GM12892 (cell line): ENCODE data around the gene CDK16. TPM values are rescaled to one million over a fixed set of nuclear protein-coding genes. Genes with fewer than 3 reads are reported as not detected.

ENCODE experiments used
- DNase-seq: peaks from one replicate; pipeline ENCODE4 v3.0.0; 2011; ENCODE audit not compliant: insufficient read length
- FAIRE-seq: peaks from 2 replicates; lab custom pipeline; 2011; peaks lifted over from hg19 to GRCh38; lab: Jason Lieb, UNC
- POLR2A ChIP-seq: IDR thresholded peaks from 2 replicates; pipeline ENCODE4 v1.6.1; 2011; ENCODE audit warnings: low read depth, low read length, control low read depth
- POLR2AphosphoS5 ChIP-seq: IDR thresholded peaks from 2 replicates; pipeline ENCODE4 v1.6.1; 2011; ENCODE audit warnings: low read depth, low read length, control low read depth
- TAF1 ChIP-seq: IDR thresholded peaks from 2 replicates; pipeline ENCODE4 v1.6.1; 2011; ENCODE audit warnings: low read depth, mild to moderate bottlenecking, control low read depth, low read length, borderline replicate concordance
- polyA plus RNA-seq: library from polyadenylated mRNA; unstranded; fragments of >200 nt; gene quantifications from one replicate; pipeline ENCODE4 v1.2.1, GENCODE V29; 2012; ENCODE audit warnings: missing spikeins, inconsistent platforms; ENCODE audit not compliant: missing spikeins

Gene CDK16
- 25.7 TPM for polyA plus RNA-seq

- peak; percentile 82 for DNase-seq
- no peak for FAIRE-seq
Observed at GRCh38 chrX:47218280-47218919, at the start of gene CDK16. Gene CDK16 (plus strand): TSS chrX:47218681. CDS start chrX:47223558, 4,877 bp downstream.

GRCh38 chrX:47169273-47169672 is 49.2 kb upstream of the CDK16 start:
- no peak for TF ChIP-seq TAF1
- TF ChIP-seq POLR2AphosphoS5: no peak
- no peak for TF ChIP-seq POLR2A
- DNase-seq: peak; percentile 5
- no peak for FAIRE-seq

More at GRCh38 chrX:47218280-47218919, at the start of gene CDK16:
- peak; percentile 53; the same call in 1 of the 2 replicates for TF ChIP-seq TAF1
- peak; percentile 82; the same call in 1 of the 2 replicates for TF ChIP-seq POLR2A
- TF ChIP-seq POLR2AphosphoS5: peak; percentile 75

GRCh38 chrX:47169726-47170515 is 48.6 kb upstream of the CDK16 start:
- DNase-seq: no peak
- TF ChIP-seq POLR2AphosphoS5: no peak
- FAIRE-seq: no peak

GRCh38 chrX:47170861-47171692 is 47.4 kb upstream of the CDK16 start:
- TF ChIP-seq TAF1 (no peak), POLR2AphosphoS5 (no peak), POLR2A (no peak)
- FAIRE-seq (no peak), DNase-seq (peak; percentile 6)

- no peak for TF ChIP-seq TAF1
- no peak for TF ChIP-seq POLR2AphosphoS5
- TF ChIP-seq POLR2A: no peak
- FAIRE-seq: no peak
- DNase-seq: no peak
Observed at GRCh38 chrX:47171996-47172395, 46.5 kb upstream of the CDK16 start.

- TF ChIP-seq TAF1 (no peak), POLR2A (no peak), POLR2AphosphoS5 (no peak)
- DNase-seq (no peak), FAIRE-seq (no peak)
Observed at GRCh38 chrX:47172549-47172948, 45.9 kb upstream of the CDK16 start.

- FAIRE-seq (no peak), DNase-seq (peak; percentile 7)
- TF ChIP-seq POLR2AphosphoS5: no peak
- TF ChIP-seq TAF1: no peak
Observed at GRCh38 chrX:47172971-47173792, 45.3 kb upstream of the CDK16 start.

- DNase-seq: peak; percentile 5
- FAIRE-seq: no peak
- TF ChIP-seq POLR2A (no peak), TAF1 (no peak), POLR2AphosphoS5 (no peak)
Observed at GRCh38 chrX:47174376-47174775, 44.1 kb upstream of the CDK16 start.

GRCh38 chrX:47174846-47175587 is 43.5 kb upstream of the CDK16 start:
- TF ChIP-seq TAF1 (no peak), POLR2AphosphoS5 (no peak), POLR2A (no peak)
- no peak for FAIRE-seq
- no peak for DNase-seq

- DNase-seq (peak; percentile 11), FAIRE-seq (no peak)
- TF ChIP-seq TAF1 (no peak), POLR2A (no peak), POLR2AphosphoS5 (no peak)
Observed at GRCh38 chrX:47175588-47175980, 42.9 kb upstream of the CDK16 start.
